Esophagus muscularis mucosa (tissue), 4 donors: ENCODE results near the gene UBE2QL1.

Experiments used
- EP300 ChIP-seq: sonication (generic); formaldehyde crosslinking; IDR thresholded peaks from one replicate; pipeline ENCODE4 v1.6.1; 2017; ENCODE audit warnings: antibody characterized with exemption
- POLR2A ChIP-seq: fragments of 450-650 bp; IDR thresholded peaks from one replicate; pipeline ENCODE4 v1.6.1; 2017; ENCODE audit warnings: antibody characterized with exemption, moderate library complexity, mild to moderate bottlenecking, low read depth
- POLR2AphosphoS5 ChIP-seq, 2 donors: sonication (generic); formaldehyde crosslinking; IDR thresholded peaks; one replicate each; pipeline ENCODE4 v1.6.1; 2017; ENCODE audit warnings: antibody characterized with exemption in 2 of 2
- TF ChIP-seq, protein P1 (sequence below), 3 experiments: fragments of 200-600 bp in 2 of 3; fragments of 450-650 bp in 1 of 3; sonication (generic) in 2 of 3; IDR thresholded peaks; one replicate each; pipeline ENCODE4 v1.5.1; 2017 to 2019; ENCODE audit warnings: antibody characterized with exemption in 3 of 3, mild to moderate bottlenecking in 2 of 3, moderate library complexity in 1 of 3

GRCh38 chr5:6496207-6496584 lies 47.5 kb downstream of the UBE2QL1 start:
- TF ChIP-seq POLR2A (no peak), POLR2AphosphoS5 (IDR thresholded peaks at IDR 0.05) (no peak), EP300 (no peak)
- TF ChIP-seq, protein P1, sequence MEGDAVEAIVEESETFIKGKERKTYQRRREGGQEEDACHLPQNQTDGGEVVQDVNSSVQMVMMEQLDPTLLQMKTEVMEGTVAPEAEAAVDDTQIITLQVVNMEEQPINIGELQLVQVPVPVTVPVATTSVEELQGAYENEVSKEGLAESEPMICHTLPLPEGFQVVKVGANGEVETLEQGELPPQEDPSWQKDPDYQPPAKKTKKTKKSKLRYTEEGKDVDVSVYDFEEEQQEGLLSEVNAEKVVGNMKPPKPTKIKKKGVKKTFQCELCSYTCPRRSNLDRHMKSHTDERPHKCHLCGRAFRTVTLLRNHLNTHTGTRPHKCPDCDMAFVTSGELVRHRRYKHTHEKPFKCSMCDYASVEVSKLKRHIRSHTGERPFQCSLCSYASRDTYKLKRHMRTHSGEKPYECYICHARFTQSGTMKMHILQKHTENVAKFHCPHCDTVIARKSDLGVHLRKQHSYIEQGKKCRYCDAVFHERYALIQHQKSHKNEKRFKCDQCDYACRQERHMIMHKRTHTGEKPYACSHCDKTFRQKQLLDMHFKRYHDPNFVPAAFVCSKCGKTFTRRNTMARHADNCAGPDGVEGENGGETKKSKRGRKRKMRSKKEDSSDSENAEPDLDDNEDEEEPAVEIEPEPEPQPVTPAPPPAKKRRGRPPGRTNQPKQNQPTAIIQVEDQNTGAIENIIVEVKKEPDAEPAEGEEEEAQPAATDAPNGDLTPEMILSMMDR (IDR thresholded peaks at IDR 0.05): no peak
